COLO829 (cell line): ENCODE results near the gene NSRP1.
"Not testable (repeated sequence)": the region's sequence is repeated elsewhere in the genome, so short reads cannot be mapped to it uniquely, and the experiment has no call there.

Experiments
- DNase-seq: peaks from one replicate; pipeline ENCODE4 v3.0.0; 2012; ENCODE audit warnings: low spot score

NSRP1 gene

GRCh38 chr17:30118635-30119034 is 2.0 kb downstream of the NSRP1 start:
- DNase-seq: not testable (repeated sequence)

GRCh38 chr17:30124273-30124796 is 7.7 kb downstream of the NSRP1 start:
- DNase-seq: no peak

GRCh38 chr17:30130121-30130520 is 13.5 kb downstream of the NSRP1 start:
- no peak for DNase-seq

GRCh38 chr17:30132615-30133014 is 16.0 kb downstream of the NSRP1 start:
- no peak for DNase-seq

GRCh38 chr17:30133197-30133596 is 16.6 kb downstream of the NSRP1 start:
- no peak for DNase-seq

GRCh38 chr17:30134551-30134950 is 17.9 kb downstream of the NSRP1 start:
- DNase-seq: no peak

- DNase-seq: no peak
These were observed 20.5 kb downstream of the NSRP1 start for GRCh38 chr17:30137158-30137557.

- not testable (repeated sequence) for DNase-seq
These were observed 31.2 kb downstream of the NSRP1 start for GRCh38 chr17:30147860-30148259.

- DNase-seq: no peak
These were observed 31.8 kb downstream of the NSRP1 start for GRCh38 chr17:30148376-30148775.

GRCh38 chr17:30151471-30151870 is 34.9 kb downstream of the NSRP1 start:
- no peak for DNase-seq

- no peak for DNase-seq
These were observed 36.8 kb downstream of the NSRP1 start for GRCh38 chr17:30153463-30153862.

- no peak for DNase-seq
These were observed 38.8 kb downstream of the NSRP1 start for GRCh38 chr17:30155389-30155788.

- DNase-seq: no peak
These were observed 42.4 kb downstream of the NSRP1 start for GRCh38 chr17:30158896-30159625.

GRCh38 chr17:30160419-30161172 is 44.0 kb downstream of the NSRP1 start:
- no peak for DNase-seq

- DNase-seq: no peak
These were observed 45.0 kb downstream of the NSRP1 start for GRCh38 chr17:30161601-30162000.

- DNase-seq: no peak
These were observed 47.9 kb downstream of the NSRP1 start for GRCh38 chr17:30164531-30164930.

- no peak for DNase-seq
These were observed 48.5 kb downstream of the NSRP1 start for GRCh38 chr17:30165147-30165546.

- no peak for DNase-seq
These were observed 49.3 kb downstream of the NSRP1 start for GRCh38 chr17:30165960-30166359.

GRCh38 chr17:30170415-30170987 is 53.9 kb downstream of the NSRP1 start:
- no peak for DNase-seq

GRCh38 chr17:30172560-30172959 is 55.9 kb downstream of the NSRP1 start:
- DNase-seq: no peak

- no peak for DNase-seq
These were observed 57.0 kb downstream of the NSRP1 start for GRCh38 chr17:30173649-30174048.

- no peak for DNase-seq
These were observed 57.9 kb downstream of the NSRP1 start for GRCh38 chr17:30174556-30174955.

- no peak for DNase-seq
These were observed 60.2 kb downstream of the NSRP1 start for GRCh38 chr17:30176855-30177254.
